Measurements from ENCODE around the gene MOV10L1. TPM values are rescaled to one million over a fixed set of nuclear protein-coding genes. Genes with fewer than 3 reads are reported as not detected.

MOV10L1 gene
- total RNA-seq, 1 donor from 2014 or later = 0.12 TPM

- no peak for TF ChIP-seq CTCF (conservative IDR thresholded peaks at IDR 0.05; ENCODE audit: low read depth, low read length)
- DNase-seq (ENCODE audit: low read depth) = no peak
- H3K4me3 ChIP-seq (ENCODE audit: low read depth, low read length) = no peak overlapping the region
Observed at GRCh38 chr22:50067244-50067643, 22.6 kb upstream of the MOV10L1 start.

GRCh38 chr22:50068096-50068495 is 21.7 kb upstream of the MOV10L1 start:
- H3K4me3 ChIP-seq (ENCODE audit: low read depth, low read length) = no peak overlapping the region
- no peak for DNase-seq (ENCODE audit: low read depth)
- no peak for TF ChIP-seq CTCF (conservative IDR thresholded peaks at IDR 0.05; ENCODE audit: low read depth, low read length)

GRCh38 chr22:50070366-50070765 is 19.4 kb upstream of the MOV10L1 start:
- no peak for DNase-seq (ENCODE audit: low read depth)
- no peak for TF ChIP-seq CTCF (conservative IDR thresholded peaks at IDR 0.05; ENCODE audit: low read depth, low read length)
- H3K4me3 ChIP-seq (ENCODE audit: low read depth, low read length) = no peak overlapping the region

- TF ChIP-seq CTCF (conservative IDR thresholded peaks at IDR 0.05; ENCODE audit: low read depth, low read length) = no peak
- DNase-seq (ENCODE audit: low read depth) = no peak
- H3K4me3 ChIP-seq (ENCODE audit: low read depth, low read length) = no peak overlapping the region
Observed at GRCh38 chr22:50071432-50072166, 18.2 kb upstream of the MOV10L1 start.

GRCh38 chr22:50072167-50072555 is 17.6 kb upstream of the MOV10L1 start:
- H3K4me3 ChIP-seq (ENCODE audit: low read depth, low read length) = no peak overlapping the region
- no peak for DNase-seq (ENCODE audit: low read depth)
- TF ChIP-seq CTCF (conservative IDR thresholded peaks at IDR 0.05; ENCODE audit: low read depth, low read length) = no peak

GRCh38 chr22:50072714-50073538 is 16.9 kb upstream of the MOV10L1 start:
- no peak for TF ChIP-seq CTCF (conservative IDR thresholded peaks at IDR 0.05; ENCODE audit: low read depth, low read length)
- H3K4me3 ChIP-seq (ENCODE audit: low read depth, low read length) = no peak overlapping the region
- DNase-seq (ENCODE audit: low read depth) = no peak

All from epithelial cell of proximal tubule (primary cell).